CD14-positive monocyte (primary cell): Measurements from ENCODE around the gene CLRN2. TPM values are rescaled to one million over a fixed set of nuclear protein-coding genes. Genes with fewer than 3 reads are reported as not detected.

Source experiments
- DNase-seq, 3 donors: peaks; one replicate each; pipeline ENCODE4 v3.0.0-alpha.2; 2011 to 2022
- H2AFZ ChIP-seq: 2 replicates; pipeline ENCODE4 v1.6.0; 2012; ENCODE audit warnings: mild to moderate bottlenecking, low read depth, low read length, inconsistent platforms; ENCODE audit not compliant: insufficient read depth, poor library complexity, severe bottlenecking
- H3K27ac ChIP-seq, 2 donors: 1 replicate in 1 of 2; 2 replicates in 1 of 2; pipeline ENCODE4 v1.5.1; 2012 to 2013; ENCODE audit warnings: low read length in 2 of 2, control low read depth in 1 of 2, inconsistent platforms in 1 of 2, low read depth in 1 of 2, mild to moderate bottlenecking in 1 of 2
- H3K27me3 ChIP-seq, 2 donors: one replicate each; pipeline versions ENCODE4 v1.6.0 to v1.6.1; 2011 to 2013; ENCODE audit warnings: low read length in 2 of 2; ENCODE audit not compliant: control insufficient read depth in 2 of 2, insufficient read depth in 2 of 2
- H3K36me3 ChIP-seq, 2 donors: replicated peaks in 1 of 2; 1 replicate in 1 of 2; 2 replicates in 1 of 2; pipeline versions ENCODE4 v1.5.1 to v1.6.1; 2012 to 2013; ENCODE audit warnings: low read length in 2 of 2, control low read depth in 1 of 2, inconsistent platforms in 1 of 2, mild to moderate bottlenecking in 1 of 2; ENCODE audit not compliant: insufficient read depth in 2 of 2, control insufficient read depth in 1 of 2
- H3K4me1 ChIP-seq, 2 donors: 1 replicate in 1 of 2; 2 replicates in 1 of 2; pipeline versions ENCODE4 v1.5.1 to v1.6.1; 2012 to 2013; ENCODE audit warnings: low read length in 2 of 2, control low read depth in 1 of 2, inconsistent platforms in 1 of 2, mild to moderate bottlenecking in 1 of 2, moderate library complexity in 1 of 2; ENCODE audit not compliant: insufficient read depth in 2 of 2, control insufficient read depth in 1 of 2
- H3K4me2 ChIP-seq: replicated peaks from 2 replicates; pipeline ENCODE3; 2012; ENCODE audit warnings: low read length, moderate library complexity, mild to moderate bottlenecking; ENCODE audit not compliant: poor library complexity, severe bottlenecking; ENCODE audit errors: extremely low read depth
- H3K4me3 ChIP-seq, 3 experiments: fragments of 200-600 bp in 1 of 3; sonication (generic) in 1 of 3; replicated peaks in 1 of 3; 1 replicate in 2 of 3; 2 replicates in 1 of 3; pipeline ENCODE4 v1.5.1; 2011 to 2013; ENCODE audit warnings: low read length in 3 of 3, mild to moderate bottlenecking in 3 of 3, control low read depth in 2 of 3, low read depth in 2 of 3, inconsistent platforms in 1 of 3, moderate library complexity in 1 of 3
- H3K79me2 ChIP-seq: 2 replicates; pipeline ENCODE4 v1.6.0; 2012; ENCODE audit warnings: mild to moderate bottlenecking, control low read depth, inconsistent platforms, low read length, moderate library complexity; ENCODE audit not compliant: insufficient read depth
- H3K9ac ChIP-seq: 2 replicates; pipeline ENCODE4 v1.6.0; 2017; ENCODE audit warnings: low read length, mild to moderate bottlenecking; ENCODE audit not compliant: insufficient read depth, poor library complexity, severe bottlenecking
- H3K9me3 ChIP-seq, 2 donors: replicated peaks in 1 of 2; 1 replicate in 1 of 2; 2 replicates in 1 of 2; pipeline versions ENCODE4 v1.5.1 to v1.6.1; 2012 to 2013; ENCODE audit warnings: low read length in 2 of 2, control low read depth in 1 of 2; ENCODE audit not compliant: control insufficient read depth in 1 of 2, insufficient read depth in 1 of 2
- H4K20me1 ChIP-seq: 2 replicates; pipeline ENCODE4 v1.6.0; 2012; ENCODE audit warnings: mild to moderate bottlenecking, low read length, control low read depth, moderate library complexity; ENCODE audit not compliant: insufficient read depth
- H3K27ac Mint-ChIP-seq, 7 donors: one replicate each; pipeline ENCODE4 v1.8.0; 2020; ENCODE audit warnings: mild to moderate bottlenecking in 7 of 7, mixed read lengths in 7 of 7, moderate library complexity in 6 of 7, inconsistent platforms in 2 of 7
- H3K27me3 Mint-ChIP-seq, 3 donors: one replicate each; pipeline ENCODE4 v1.8.0; 2021 to 2022; ENCODE audit warnings: low read depth in 3 of 3, mild to moderate bottlenecking in 3 of 3, mixed read lengths in 3 of 3, moderate library complexity in 3 of 3, inconsistent platforms in 1 of 3
- H3K36me3 Mint-ChIP-seq, 2 donors: one replicate each; pipeline ENCODE4 v1.8.0; 2020; ENCODE audit warnings: mixed read lengths in 2 of 2, inconsistent platforms in 1 of 2, mild to moderate bottlenecking in 1 of 2
- H3K4me1 Mint-ChIP-seq: one replicate; pipeline ENCODE4 v1.8.0; 2020; ENCODE audit warnings: mild to moderate bottlenecking, mixed read lengths
- H3K4me3 Mint-ChIP-seq, 2 donors: one replicate each; pipeline ENCODE4 v1.8.0; 2020; ENCODE audit warnings: mild to moderate bottlenecking in 2 of 2, mixed read lengths in 2 of 2, moderate library complexity in 1 of 2
- H3K9me3 Mint-ChIP-seq, 7 donors: one replicate each; pipeline ENCODE4 v1.8.0; 2020 to 2022; ENCODE audit warnings: mixed read lengths in 7 of 7, mild to moderate bottlenecking in 6 of 7, moderate library complexity in 6 of 7, inconsistent platforms in 2 of 7
- WGBS: methylation state at CpG from one replicate; pipeline ENCODE4 v1.1.5; 2013; ENCODE audit warnings: missing lambda C conversion rate; ENCODE audit not compliant: insufficient coverage; 5-methylcytosine and 5-hydroxymethylcytosine counted together
- intact Hi-C, 2 donors: fragments of 100-400 bp; cut with micrococcal nuclease; formaldehyde crosslinking; loops; one replicate each; pipeline versions ENCODE4 v1.15.0 to v1.15.1; 2023
- polyA plus RNA-seq, 3 donors: library from polyadenylated mRNA; depleted of rRNA in 1 of 3; unstranded in 2 of 3; stranded (reverse) in 1 of 3; fragments of 300-500 nt in 2 of 3; fragments of >200 nt in 1 of 3; fragmentation: Illumina TruSeq in 2 of 3; gene quantifications; 1 replicate in 2 of 3; 2 replicates in 1 of 3; pipeline ENCODE4 v1.2.3, GENCODE V29; 2012 to 2021
- TF ChIP-seq, protein P1 (sequence below): fragments of 200-600 bp; IDR thresholded peaks from one replicate; pipeline ENCODE4 v1.8.0; 2022; ENCODE audit warnings: antibody characterized with exemption, mild to moderate bottlenecking

The CLRN2 gene
- polyA plus RNA-seq, 3 donors: not detected

DNA sequence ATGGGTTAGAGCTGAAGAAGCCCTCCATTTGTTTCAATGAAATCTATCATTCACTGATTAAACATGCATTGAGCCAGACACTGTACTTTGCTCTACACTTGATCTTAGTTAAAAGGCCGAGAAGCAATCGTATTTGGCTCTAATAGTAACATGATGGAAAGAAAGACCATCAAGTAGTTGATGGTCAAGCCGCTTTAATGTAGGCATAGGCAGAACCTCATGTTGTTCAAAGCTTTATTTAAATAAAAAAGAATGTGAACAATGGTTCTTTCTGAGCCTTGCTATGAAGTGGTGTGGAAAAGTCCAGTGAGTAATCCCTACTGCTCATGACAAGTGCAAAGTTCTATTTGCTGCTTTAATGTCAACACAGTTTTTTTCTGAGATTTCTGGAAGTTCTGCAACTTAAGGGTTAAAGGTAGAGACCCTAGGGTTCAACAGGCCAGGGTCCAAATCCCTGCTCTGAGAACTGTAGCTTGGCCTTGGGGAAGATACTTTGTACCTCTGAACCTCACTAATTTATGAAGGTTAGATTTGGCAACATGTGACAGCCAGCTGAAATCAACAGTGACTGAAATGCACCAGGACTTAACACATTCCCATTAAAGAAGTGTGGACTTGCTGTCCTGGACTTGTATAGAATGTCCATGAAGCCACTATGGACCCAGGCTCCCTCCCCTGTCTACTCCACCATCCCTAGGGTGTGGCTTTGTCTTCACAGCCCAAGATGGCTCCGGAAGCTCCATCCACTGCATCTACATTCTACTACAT, 44.2 kb downstream of the CLRN2 start:
- WGBS: 100% methylated on average over 1 of the region's 4 CpGs
- no peaks in the 10 kb centered on the region for H3K9me3 ChIP-seq
- H2AFZ ChIP-seq: no peak overlapping the region
- no peak overlapping the region for H3K4me3 Mint-ChIP-seq
- peaks cover 2 to 8% (median 7%) of the 10 kb centered on the region in 3 donors for H3K27me3 Mint-ChIP-seq
- no peaks in the 10 kb centered on the region for H3K9me3 Mint-ChIP-seq
- H3K27ac Mint-ChIP-seq: peak overlapping the region in 1 of 7 donors; percentile 38
- H3K36me3 Mint-ChIP-seq: no peaks in the 10 kb centered on the region
- H3K79me2 ChIP-seq: no peaks in the 10 kb centered on the region
- no peak overlapping the region for H3K27ac ChIP-seq
- DNase-seq: no peak
- no peaks in the 10 kb centered on the region for H3K4me1 Mint-ChIP-seq
- no peak overlapping the region for H3K4me3 ChIP-seq
- H3K4me2 ChIP-seq: no peak overlapping the region
- no peaks in the 10 kb centered on the region for H4K20me1 ChIP-seq
- no peaks in the 10 kb centered on the region for H3K27me3 ChIP-seq
- TF ChIP-seq, protein P1, sequence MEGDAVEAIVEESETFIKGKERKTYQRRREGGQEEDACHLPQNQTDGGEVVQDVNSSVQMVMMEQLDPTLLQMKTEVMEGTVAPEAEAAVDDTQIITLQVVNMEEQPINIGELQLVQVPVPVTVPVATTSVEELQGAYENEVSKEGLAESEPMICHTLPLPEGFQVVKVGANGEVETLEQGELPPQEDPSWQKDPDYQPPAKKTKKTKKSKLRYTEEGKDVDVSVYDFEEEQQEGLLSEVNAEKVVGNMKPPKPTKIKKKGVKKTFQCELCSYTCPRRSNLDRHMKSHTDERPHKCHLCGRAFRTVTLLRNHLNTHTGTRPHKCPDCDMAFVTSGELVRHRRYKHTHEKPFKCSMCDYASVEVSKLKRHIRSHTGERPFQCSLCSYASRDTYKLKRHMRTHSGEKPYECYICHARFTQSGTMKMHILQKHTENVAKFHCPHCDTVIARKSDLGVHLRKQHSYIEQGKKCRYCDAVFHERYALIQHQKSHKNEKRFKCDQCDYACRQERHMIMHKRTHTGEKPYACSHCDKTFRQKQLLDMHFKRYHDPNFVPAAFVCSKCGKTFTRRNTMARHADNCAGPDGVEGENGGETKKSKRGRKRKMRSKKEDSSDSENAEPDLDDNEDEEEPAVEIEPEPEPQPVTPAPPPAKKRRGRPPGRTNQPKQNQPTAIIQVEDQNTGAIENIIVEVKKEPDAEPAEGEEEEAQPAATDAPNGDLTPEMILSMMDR: no peak
- H3K9ac ChIP-seq: no peak overlapping the region
- intact Hi-C loops: no loop called here
- no peaks in the 10 kb centered on the region for H3K36me3 ChIP-seq
- H3K4me1 ChIP-seq: no peaks in the 10 kb centered on the region

DNA sequence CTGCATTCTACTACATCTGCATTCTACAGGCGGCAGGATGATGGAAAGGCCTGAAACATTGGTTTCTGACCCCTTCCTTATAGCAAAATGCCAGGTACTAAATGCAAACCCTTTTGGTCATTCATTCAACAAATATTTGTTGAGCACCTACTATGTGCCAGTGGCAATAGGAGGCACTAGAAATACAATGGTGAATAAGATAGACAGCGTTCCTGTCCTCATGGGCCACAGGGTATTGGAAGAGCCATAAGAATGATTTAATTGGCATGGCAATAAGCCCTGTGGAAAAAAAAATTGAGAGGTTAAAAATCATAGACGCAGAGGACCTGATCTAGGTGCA, 44.7 kb downstream of the CLRN2 start:
- intact Hi-C loops: no loop called here
- H3K4me2 ChIP-seq: no peak overlapping the region
- no peak overlapping the region for H3K4me3 Mint-ChIP-seq
- no peaks in the 10 kb centered on the region for H3K36me3 ChIP-seq
- H3K27ac Mint-ChIP-seq: no peak overlapping the region
- no peak overlapping the region for H3K9ac ChIP-seq
- H3K79me2 ChIP-seq: no peaks in the 10 kb centered on the region
- no peak for DNase-seq
- H3K9me3 Mint-ChIP-seq: no peaks in the 10 kb centered on the region
- peaks cover 2 to 8% (median 6%) of the 10 kb centered on the region in 3 donors for H3K27me3 Mint-ChIP-seq
- H3K9me3 ChIP-seq: no peaks in the 10 kb centered on the region
- H3K36me3 Mint-ChIP-seq: no peaks in the 10 kb centered on the region
- no peaks in the 10 kb centered on the region for H3K4me1 ChIP-seq
- H3K4me3 ChIP-seq: no peak overlapping the region
- no peaks in the 10 kb centered on the region for H3K27me3 ChIP-seq
- H3K27ac ChIP-seq: no peak overlapping the region
- no peak overlapping the region for H2AFZ ChIP-seq
- WGBS: 100% methylated on average over 2 of the region's 3 CpGs
- TF ChIP-seq, protein P1: no peak
- no peaks in the 10 kb centered on the region for H4K20me1 ChIP-seq
- H3K4me1 Mint-ChIP-seq: no peaks in the 10 kb centered on the region
